IMR-90 (cell line): ENCODE data around the gene ZNF423. TPM values are rescaled to one million over a fixed set of nuclear protein-coding genes. Genes with fewer than 3 reads are reported as not detected.

ENCODE experiments used
- ATAC-seq: fragments of 200-7000 bp; cut with Tn5 transposase; 2 replicates; pipeline ENCODE4 v1.9.1; 2020; ENCODE audit warnings: low read depth, mild to moderate bottlenecking, moderate library complexity
- BruUV-seq: library from RNA; stranded (reverse); fragments of 400-500 nt; replicated peaks from 2 replicates; lab custom pipeline; 2021; lab: Mats Ljungman, UMichigan
- CTCF ChIA-PET: fragments of 300-600 bp; formaldehyde crosslinking; extraction: SDS; loops from one replicate; lab custom pipeline; 2021; ENCODE audit warnings: antibody characterized with exemption; lab: Yijun Ruan, JAX
- POLR2A ChIA-PET: fragments of 300-600 bp; sonication (Branson Sonifier 250); formaldehyde crosslinking; loops from one replicate; lab custom pipeline; 2022; ENCODE audit warnings: antibody characterized with exemption; ENCODE audit not compliant: unreplicated experiment; lab: Charles Lee
- DNase-seq: peaks from one replicate; pipeline ENCODE4 v3.0.0; 2013
- H2AFZ ChIP-seq: replicated peaks from 2 replicates; pipeline ENCODE3; 2013; ENCODE audit warnings: low read length, mild to moderate bottlenecking; ENCODE audit not compliant: poor library complexity
- H2AK5ac ChIP-seq: 2 replicates; pipeline ENCODE4 v1.6.1; 2013; ENCODE audit warnings: low read depth, low read length, inconsistent platforms
- H2AK9ac ChIP-seq: replicated peaks from 2 replicates; pipeline ENCODE3; 2013; ENCODE audit warnings: mild to moderate bottlenecking, low read depth, low read length, moderate library complexity; ENCODE audit not compliant: poor library complexity
- H2BK120ac ChIP-seq: 2 replicates; pipeline ENCODE4 v1.6.1; 2013; ENCODE audit warnings: low read depth, low read length, inconsistent platforms
- H2BK15ac ChIP-seq: 3 replicates; pipeline ENCODE4 v1.6.1; 2013; ENCODE audit warnings: low read depth, low read length, inconsistent platforms
- H2BK20ac ChIP-seq: 2 replicates; pipeline ENCODE4 v1.6.1; 2013; ENCODE audit warnings: low read depth, mild to moderate bottlenecking, inconsistent platforms, low read length, moderate library complexity
- H2BK5ac ChIP-seq: 2 replicates; pipeline ENCODE4 v1.6.1; 2013; ENCODE audit warnings: mild to moderate bottlenecking, low read depth, low read length, inconsistent platforms; ENCODE audit not compliant: poor library complexity, severe bottlenecking
- H3K14ac ChIP-seq: replicated peaks from 2 replicates; pipeline ENCODE4 v1.6.1; 2013; ENCODE audit warnings: low read depth, low read length, inconsistent platforms
- H3K18ac ChIP-seq: 2 replicates; pipeline ENCODE4 v1.6.1; 2013; ENCODE audit warnings: low read depth, low read length, control low read depth
- H3K23ac ChIP-seq: 2 replicates; pipeline ENCODE4 v1.6.1; 2013; ENCODE audit warnings: low read depth, low read length, inconsistent platforms
- H3K27ac ChIP-seq: 2 replicates; pipeline ENCODE4 v1.5.1; 2013; ENCODE audit warnings: mild to moderate bottlenecking, control low read depth, low read length; ENCODE audit not compliant: insufficient read depth
- H3K27me3 ChIP-seq: 2 replicates; pipeline ENCODE4 v1.6.1; 2013; ENCODE audit warnings: low read length; ENCODE audit not compliant: control insufficient read depth, insufficient read depth
- H3K36me3 ChIP-seq: 2 replicates; pipeline ENCODE4 v1.6.1; 2013; ENCODE audit warnings: low read length, mixed read lengths; ENCODE audit not compliant: control insufficient read depth, insufficient read depth
- H3K4ac ChIP-seq: 2 replicates; pipeline ENCODE4 v1.6.1; 2013; ENCODE audit warnings: low read depth, low read length, inconsistent platforms
- H3K4me1 ChIP-seq: 2 replicates; pipeline ENCODE4 v1.6.1; 2013; ENCODE audit warnings: low read length, mixed read lengths; ENCODE audit not compliant: control insufficient read depth, insufficient read depth
- H3K4me2 ChIP-seq: 2 replicates; pipeline ENCODE4 v1.6.1; 2013; ENCODE audit warnings: low read depth, mild to moderate bottlenecking, control low read depth, low read length, moderate library complexity
- H3K4me3 ChIP-seq: 2 replicates; pipeline ENCODE4 v1.5.1; 2013; ENCODE audit warnings: low read depth, mild to moderate bottlenecking, control low read depth, low read length, moderate library complexity; ENCODE audit not compliant: insufficient read depth
- H3K56ac ChIP-seq: 2 replicates; pipeline ENCODE4 v1.6.1; 2013; ENCODE audit warnings: low read length, inconsistent platforms; ENCODE audit not compliant: insufficient read depth; ENCODE audit errors: extremely low read depth
- H3K79me1 ChIP-seq, 2 experiments: 2 replicates each; pipeline ENCODE4 v1.6.1; 2013; ENCODE audit warnings: low read length in 2 of 2, inconsistent platforms in 1 of 2, low read depth in 1 of 2
- H3K9ac ChIP-seq: 2 replicates; pipeline ENCODE4 v1.6.1; 2013; ENCODE audit warnings: low read depth, low read length, control low read depth
- H3K9me1 ChIP-seq: 2 replicates; pipeline ENCODE4 v1.6.1; 2013; ENCODE audit warnings: low read length, inconsistent platforms; ENCODE audit not compliant: insufficient read depth
- H3K9me3 ChIP-seq: 2 replicates; pipeline ENCODE4 v1.6.1; 2013; ENCODE audit warnings: low read length; ENCODE audit not compliant: control insufficient read depth, insufficient read depth
- H4K20me1 ChIP-seq: 2 replicates; pipeline ENCODE4 v1.6.1; 2013; ENCODE audit warnings: low read length, inconsistent platforms; ENCODE audit not compliant: insufficient read depth
- H4K5ac ChIP-seq: 2 replicates; pipeline ENCODE4 v1.6.1; 2013; ENCODE audit warnings: mild to moderate bottlenecking, low read depth, low read length, control low read depth
- H4K8ac ChIP-seq, 2 experiments: 2 replicates each; pipeline ENCODE4 v1.6.1; 2013; ENCODE audit warnings: low read depth in 2 of 2, low read length in 2 of 2, control low read depth in 1 of 2, inconsistent platforms in 1 of 2
- H4K91ac ChIP-seq: 2 replicates; pipeline ENCODE4 v1.6.1; 2013; ENCODE audit warnings: low read depth, low read length, inconsistent platforms; ENCODE audit not compliant: insufficient read depth
- BHLHE40 ChIP-seq: fragments of 150-350 bp; IDR thresholded peaks from 2 replicates; pipeline ENCODE4 v1.6.1; 2016; ENCODE audit warnings: mild to moderate bottlenecking, low read depth, low read length
- FOS ChIP-seq: fragments of 150-350 bp; IDR thresholded peaks from 2 replicates; pipeline ENCODE4 v1.6.1; 2016; ENCODE audit warnings: low read depth, low read length
- RAD21 ChIP-seq: IDR thresholded peaks from 2 replicates; pipeline ENCODE4 v1.6.1; 2012; ENCODE audit warnings: low read length, improper control_type of control experiment
- RCOR1 ChIP-seq: IDR thresholded peaks from 2 replicates; pipeline ENCODE4 v1.6.1; 2012; ENCODE audit warnings: mild to moderate bottlenecking, low read length, improper control_type of control experiment; ENCODE audit not compliant: insufficient replicate concordance
- SMC3 ChIP-seq: fragments of 150-350 bp; IDR thresholded peaks from 2 replicates; pipeline ENCODE4 v1.6.1; 2016; ENCODE audit warnings: low read depth, mild to moderate bottlenecking, antibody characterized with exemption, low read length, moderate library complexity
- WGBS, 2 experiments: methylation state at CpG; one replicate each; pipeline versions ENCODE4 v1.1.5 to v1.1.7; 2013; ENCODE audit warnings: missing lambda C conversion rate in 2 of 2; ENCODE audit not compliant: insufficient read length in 1 of 2; ENCODE audit errors: extremely low coverage in 2 of 2; 5-methylcytosine and 5-hydroxymethylcytosine counted together
- dilution Hi-C: fragments of 300-500 bp; cut with HindIII; formaldehyde crosslinking; loops from one replicate; pipeline ENCODE4 v1.14.3; 2018; ENCODE audit warnings: low sequenced_read_pairs; ENCODE audit not compliant: unreplicated experiment
- in situ Hi-C: fragments of 300-500 bp; cut with MboI; formaldehyde crosslinking; loops from 3 replicates; pipeline ENCODE4 v1.14.3; 2019; ENCODE audit warnings: low sequenced_read_pairs, inconsistent platforms, mixed read lengths
- intact Hi-C: fragments of 100-400 bp; cut with micrococcal nuclease; formaldehyde crosslinking; loops from 2 replicates; pipeline ENCODE4 v1.10.0; 2022
- polyA plus RNA-seq, 3 experiments: library from polyadenylated mRNA; depleted of rRNA; stranded (reverse); fragments of >200 nt; gene quantifications; 2 replicates each; pipeline ENCODE4 v1.2.3, GENCODE V29; 2012; ENCODE audit warnings: low replicate concordance in 1 of 3
- total RNA-seq: library from RNA; depleted of rRNA; stranded (reverse); fragments of >200 nt; gene quantifications from 2 replicates; pipeline ENCODE4 v1.2.3, GENCODE V29; 2012
- TF ChIP-seq, protein P1 (sequence below): fragments of 150-350 bp; IDR thresholded peaks from 2 replicates; pipeline ENCODE4 v1.6.1; 2017; ENCODE audit warnings: mild to moderate bottlenecking, antibody characterized with exemption, low read length, low read depth
- TF ChIP-seq, protein P2 (sequence below): conservative IDR thresholded peaks from 2 replicates; pipeline ENCODE4 v1.5.1; 2012; ENCODE audit warnings: mild to moderate bottlenecking, low read depth, low read length, improper control_type of control experiment
- TF ChIP-seq, protein P3 (sequence below): fragments of 150-350 bp; IDR thresholded peaks from 2 replicates; pipeline ENCODE4 v1.6.1; 2016; ENCODE audit warnings: low read depth, mild to moderate bottlenecking, low read length, moderate library complexity, borderline replicate concordance

Gene ZNF423
- total and polyA plus RNA-seq, 2 of the 4 experiments (the other 2 are of a cell fraction) = under 0.01 to 0.10 TPM

DNA sequence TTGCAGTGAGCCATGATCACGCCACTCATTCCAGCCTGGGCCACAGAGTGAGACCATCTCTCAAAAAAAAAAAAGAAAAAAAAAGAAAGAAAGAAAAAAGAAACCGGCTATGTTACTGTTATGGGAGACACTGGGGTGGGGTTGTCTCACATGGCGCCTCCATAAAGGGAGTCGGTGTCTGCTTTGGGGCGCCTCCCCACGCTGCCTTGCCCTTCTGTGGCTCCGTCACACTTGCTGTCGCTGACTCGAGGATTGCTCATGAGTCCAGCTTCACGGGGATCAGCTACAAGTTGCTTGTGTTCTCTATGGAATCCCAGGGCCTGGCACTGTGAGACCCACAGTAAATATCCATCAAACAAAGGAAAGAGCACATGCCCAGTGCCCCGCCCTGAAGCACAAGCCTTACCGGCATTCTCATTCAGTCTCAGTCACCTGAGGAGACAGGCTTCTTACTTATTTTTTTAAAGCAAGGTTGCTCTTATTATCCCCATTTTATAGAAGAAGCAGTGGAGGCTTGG, 40.6 kb upstream of the ZNF423 start:
- ChIA-PET CTCF (no interaction called here), POLR2A (no interaction called here)
- Histone ChIP-seq H2BK20ac (no peak overlapping the region), H4K20me1 (no peaks in the 10 kb centered on the region), H4K91ac (no peak overlapping the region), H2AFZ (peak overlapping the region; percentile 27), H3K4me3 (no peak overlapping the region), H3K9me3 (no peaks in the 10 kb centered on the region), H2BK15ac (no peak overlapping the region), H3K23ac (no peak overlapping the region), H2AK5ac (no peak overlapping the region), H3K27me3 (peaks cover 2% of the 10 kb centered on the region), H2BK5ac (no peak overlapping the region), H3K4ac (no peak overlapping the region), H2AK9ac (no peak overlapping the region), H4K5ac (no peak overlapping the region), H3K14ac (no peak overlapping the region), H4K8ac (no peak overlapping the region), H2BK120ac (no peak overlapping the region), H3K56ac (no peak overlapping the region), H3K79me1 (no peaks in the 10 kb centered on the region), H3K36me3 (no peaks in the 10 kb centered on the region), H3K4me1 (no peaks in the 10 kb centered on the region), H3K27ac (no peak overlapping the region), H3K9me1 (no peaks in the 10 kb centered on the region), H3K18ac (no peak overlapping the region), H3K9ac (no peak overlapping the region), H3K4me2 (no peak overlapping the region)
- 54% methylated on average over 3 of the region's 12 CpGs; no CpG with 5 or more reads in 1 of the 2 experiments for WGBS, 2 experiments
- dilution Hi-C loops (no loop called here), in situ Hi-C loops (no loop called here), intact Hi-C loops (no loop called here)
- DNase-seq (no peak), ATAC-seq (no peak)
- BruUV-seq = no TSS peak
- TF ChIP-seq SMC3 (no peak), FOS (no peak), RAD21 (no peak), RCOR1 (no peak), BHLHE40 (no peak)
- TF ChIP-seq, protein P1, sequence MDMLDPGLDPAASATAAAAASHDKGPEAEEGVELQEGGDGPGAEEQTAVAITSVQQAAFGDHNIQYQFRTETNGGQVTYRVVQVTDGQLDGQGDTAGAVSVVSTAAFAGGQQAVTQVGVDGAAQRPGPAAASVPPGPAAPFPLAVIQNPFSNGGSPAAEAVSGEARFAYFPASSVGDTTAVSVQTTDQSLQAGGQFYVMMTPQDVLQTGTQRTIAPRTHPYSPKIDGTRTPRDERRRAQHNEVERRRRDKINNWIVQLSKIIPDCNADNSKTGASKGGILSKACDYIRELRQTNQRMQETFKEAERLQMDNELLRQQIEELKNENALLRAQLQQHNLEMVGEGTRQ = no peak
- TF ChIP-seq, protein P2, sequence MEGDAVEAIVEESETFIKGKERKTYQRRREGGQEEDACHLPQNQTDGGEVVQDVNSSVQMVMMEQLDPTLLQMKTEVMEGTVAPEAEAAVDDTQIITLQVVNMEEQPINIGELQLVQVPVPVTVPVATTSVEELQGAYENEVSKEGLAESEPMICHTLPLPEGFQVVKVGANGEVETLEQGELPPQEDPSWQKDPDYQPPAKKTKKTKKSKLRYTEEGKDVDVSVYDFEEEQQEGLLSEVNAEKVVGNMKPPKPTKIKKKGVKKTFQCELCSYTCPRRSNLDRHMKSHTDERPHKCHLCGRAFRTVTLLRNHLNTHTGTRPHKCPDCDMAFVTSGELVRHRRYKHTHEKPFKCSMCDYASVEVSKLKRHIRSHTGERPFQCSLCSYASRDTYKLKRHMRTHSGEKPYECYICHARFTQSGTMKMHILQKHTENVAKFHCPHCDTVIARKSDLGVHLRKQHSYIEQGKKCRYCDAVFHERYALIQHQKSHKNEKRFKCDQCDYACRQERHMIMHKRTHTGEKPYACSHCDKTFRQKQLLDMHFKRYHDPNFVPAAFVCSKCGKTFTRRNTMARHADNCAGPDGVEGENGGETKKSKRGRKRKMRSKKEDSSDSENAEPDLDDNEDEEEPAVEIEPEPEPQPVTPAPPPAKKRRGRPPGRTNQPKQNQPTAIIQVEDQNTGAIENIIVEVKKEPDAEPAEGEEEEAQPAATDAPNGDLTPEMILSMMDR = no peak
- TF ChIP-seq, protein P3, sequence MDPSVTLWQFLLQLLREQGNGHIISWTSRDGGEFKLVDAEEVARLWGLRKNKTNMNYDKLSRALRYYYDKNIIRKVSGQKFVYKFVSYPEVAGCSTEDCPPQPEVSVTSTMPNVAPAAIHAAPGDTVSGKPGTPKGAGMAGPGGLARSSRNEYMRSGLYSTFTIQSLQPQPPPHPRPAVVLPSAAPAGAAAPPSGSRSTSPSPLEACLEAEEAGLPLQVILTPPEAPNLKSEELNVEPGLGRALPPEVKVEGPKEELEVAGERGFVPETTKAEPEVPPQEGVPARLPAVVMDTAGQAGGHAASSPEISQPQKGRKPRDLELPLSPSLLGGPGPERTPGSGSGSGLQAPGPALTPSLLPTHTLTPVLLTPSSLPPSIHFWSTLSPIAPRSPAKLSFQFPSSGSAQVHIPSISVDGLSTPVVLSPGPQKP = no peak
